ENCODE measurements around the gene OR6B1. TPM values are rescaled to one million over a fixed set of nuclear protein-coding genes. Genes with fewer than 3 reads are reported as not detected.

The OR6B1 gene
- polyA plus RNA-seq, 1 donor (not counting 4 experiments of a cell fraction or from before 2014, with no cell fraction given): not detected

DNA sequence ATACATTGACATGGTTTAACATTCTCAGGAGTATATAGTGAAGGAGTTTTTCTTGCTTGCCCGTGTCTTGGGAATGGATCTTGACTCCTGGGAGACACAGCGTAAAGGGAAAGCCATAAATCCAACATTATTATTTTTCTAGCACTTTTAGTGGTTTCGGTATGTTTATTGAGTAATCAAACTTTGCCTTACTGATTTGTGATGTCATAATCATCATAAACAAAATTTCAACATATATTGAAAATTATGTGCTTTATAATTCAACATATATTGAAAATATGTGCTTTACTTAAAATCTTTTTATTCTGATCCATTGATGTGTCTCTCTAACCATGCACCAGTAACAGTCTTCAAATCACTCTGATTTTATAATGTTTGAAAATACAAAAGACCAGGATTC lies 28.4 kb downstream of the OR6B1 start:
- FAIRE-seq (no peak), DNase-seq (ENCODE audit: low read depth, low spot score) (no peak)
- no peaks in the 10 kb centered on the region for H3K9me1 ChIP-seq (ENCODE audit: control insufficient read depth, extremely low read depth, insufficient read depth, low read length)
- H3K9me3 ChIP-seq (ENCODE audit: control insufficient read depth, low read depth, low read length): no peaks in the 10 kb centered on the region
- no peak overlapping the region for H3K4me2 ChIP-seq (ENCODE audit: control insufficient read depth, extremely low read depth, insufficient read depth, low read depth, low read length)
- TF ChIP-seq CTCF (optimal IDR thresholded peaks at IDR 0.05 in 1 of 3, IDR thresholded peaks at IDR 0.05 in 1 of 3, conservative IDR thresholded peaks at IDR 0.05 in 1 of 3; ENCODE audit: extremely low read depth in 1 of 3, insufficient read depth in 2 of 3, low read length in 3 of 3): no peak
- TF ChIP-seq EZH2 (IDR thresholded peaks at IDR 0.05; ENCODE audit: low read length): no peak
- H4K20me1 ChIP-seq (ENCODE audit: control insufficient read depth, extremely low read depth, insufficient read depth, low read length): no peaks in the 10 kb centered on the region
- no peaks in the 10 kb centered on the region for H3K4me1 ChIP-seq (ENCODE audit: control insufficient read depth, extremely low read depth, insufficient read depth, low read length)
- H2AFZ ChIP-seq (ENCODE audit: control insufficient read depth, low read length): no peak overlapping the region
- no peak overlapping the region for H3K9ac ChIP-seq (ENCODE audit: control insufficient read depth, extremely low read depth, insufficient read depth, low read length)
- dilution Hi-C loops (cut with MboI; ENCODE audit: extremely low pct_ligation_motif_present, low sequenced_read_pairs): no loop called here
- H3K36me3 ChIP-seq (ENCODE audit: control insufficient read depth in 2 of 2, extremely low read depth in 1 of 2, insufficient read depth in 2 of 2, low read length in 2 of 2): no peaks in the 10 kb centered on the region
- no peak overlapping the region for H3K4me3 ChIP-seq (ENCODE audit: control insufficient read depth in 2 of 3, extremely low read depth in 1 of 3, insufficient read depth in 2 of 3, low read depth in 1 of 3, low read length in 3 of 3)
- H3K27me3 ChIP-seq (ENCODE audit: control insufficient read depth, extremely low read depth, insufficient read depth, low read length): no peaks in the 10 kb centered on the region
- no peaks in the 10 kb centered on the region for H3K79me2 ChIP-seq (ENCODE audit: control insufficient read depth, insufficient read depth, low read length)
- no peak overlapping the region for H3K27ac ChIP-seq (ENCODE audit: control insufficient read depth, insufficient read depth, low read length)

GRCh38 chr7:144032516-144032915 lies 32.4 kb downstream of the OR6B1 start:
- H4K20me1 ChIP-seq (ENCODE audit: control insufficient read depth, extremely low read depth, insufficient read depth, low read length): no peaks in the 10 kb centered on the region
- no peaks in the 10 kb centered on the region for H3K79me2 ChIP-seq (ENCODE audit: control insufficient read depth, insufficient read depth, low read length)
- dilution Hi-C loops (cut with MboI; ENCODE audit: extremely low pct_ligation_motif_present, low sequenced_read_pairs): no loop called here

More at GRCh38 chr7:144032516-144032915, 32.4 kb downstream of the OR6B1 start:
- Histone ChIP-seq H3K36me3 (ENCODE audit: control insufficient read depth in 2 of 2, extremely low read depth in 1 of 2, insufficient read depth in 2 of 2, low read length in 2 of 2) (no peaks in the 10 kb centered on the region), H3K9me1 (ENCODE audit: control insufficient read depth, extremely low read depth, insufficient read depth, low read length) (no peaks in the 10 kb centered on the region), H3K27me3 (ENCODE audit: control insufficient read depth, extremely low read depth, insufficient read depth, low read length) (no peaks in the 10 kb centered on the region), H2AFZ (ENCODE audit: control insufficient read depth, low read length) (no peak overlapping the region), H3K4me1 (ENCODE audit: control insufficient read depth, extremely low read depth, insufficient read depth, low read length) (no peaks in the 10 kb centered on the region), H3K9me3 (ENCODE audit: control insufficient read depth, low read depth, low read length) (no peaks in the 10 kb centered on the region), H3K4me3 (ENCODE audit: control insufficient read depth in 2 of 3, extremely low read depth in 1 of 3, insufficient read depth in 2 of 3, low read depth in 1 of 3, low read length in 3 of 3) (no peak overlapping the region), H3K4me2 (ENCODE audit: control insufficient read depth, extremely low read depth, insufficient read depth, low read depth, low read length) (no peak overlapping the region), H3K27ac (ENCODE audit: control insufficient read depth, insufficient read depth, low read length) (no peak overlapping the region), H3K9ac (ENCODE audit: control insufficient read depth, extremely low read depth, insufficient read depth, low read length) (no peak overlapping the region)
- no peak for FAIRE-seq
- DNase-seq (ENCODE audit: low read depth, low spot score): no peak
- TF ChIP-seq CTCF (optimal IDR thresholded peaks at IDR 0.05 in 1 of 3, IDR thresholded peaks at IDR 0.05 in 1 of 3, conservative IDR thresholded peaks at IDR 0.05 in 1 of 3; ENCODE audit: extremely low read depth in 1 of 3, insufficient read depth in 2 of 3, low read length in 3 of 3) (no peak), EZH2 (IDR thresholded peaks at IDR 0.05; ENCODE audit: low read length) (no peak)

All from keratinocyte (primary cell).